Measurements from ENCODE around the gene TMEM41B.

DNA sequence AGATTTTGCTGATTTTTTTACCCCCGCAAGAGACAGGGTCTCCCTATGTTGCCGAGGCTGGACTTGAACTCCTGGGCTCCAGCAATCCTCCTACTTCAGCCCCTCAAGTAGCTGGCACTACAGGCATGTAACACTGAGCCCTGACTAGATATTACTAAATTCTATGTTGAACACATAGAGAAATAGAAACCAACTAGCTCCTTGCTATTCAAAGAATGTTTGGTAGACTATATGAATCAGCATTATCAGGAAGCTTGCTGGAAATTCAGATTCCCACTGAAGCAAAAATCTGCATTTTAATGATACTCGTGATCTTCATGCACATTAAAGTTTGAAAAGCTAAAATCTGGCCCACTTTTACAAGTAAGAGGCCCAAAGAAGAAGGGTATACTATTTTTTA is 11.9 kb downstream of the TMEM41B start:
- TF ChIP-seq, protein P1, sequence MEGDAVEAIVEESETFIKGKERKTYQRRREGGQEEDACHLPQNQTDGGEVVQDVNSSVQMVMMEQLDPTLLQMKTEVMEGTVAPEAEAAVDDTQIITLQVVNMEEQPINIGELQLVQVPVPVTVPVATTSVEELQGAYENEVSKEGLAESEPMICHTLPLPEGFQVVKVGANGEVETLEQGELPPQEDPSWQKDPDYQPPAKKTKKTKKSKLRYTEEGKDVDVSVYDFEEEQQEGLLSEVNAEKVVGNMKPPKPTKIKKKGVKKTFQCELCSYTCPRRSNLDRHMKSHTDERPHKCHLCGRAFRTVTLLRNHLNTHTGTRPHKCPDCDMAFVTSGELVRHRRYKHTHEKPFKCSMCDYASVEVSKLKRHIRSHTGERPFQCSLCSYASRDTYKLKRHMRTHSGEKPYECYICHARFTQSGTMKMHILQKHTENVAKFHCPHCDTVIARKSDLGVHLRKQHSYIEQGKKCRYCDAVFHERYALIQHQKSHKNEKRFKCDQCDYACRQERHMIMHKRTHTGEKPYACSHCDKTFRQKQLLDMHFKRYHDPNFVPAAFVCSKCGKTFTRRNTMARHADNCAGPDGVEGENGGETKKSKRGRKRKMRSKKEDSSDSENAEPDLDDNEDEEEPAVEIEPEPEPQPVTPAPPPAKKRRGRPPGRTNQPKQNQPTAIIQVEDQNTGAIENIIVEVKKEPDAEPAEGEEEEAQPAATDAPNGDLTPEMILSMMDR (IDR thresholded peaks at IDR 0.05): no peak
- no peak for TF ChIP-seq POLR2A (IDR thresholded peaks at IDR 0.05)

Data from tibial nerve (tissue), 3 donors.